HG03066 (cell line): ENCODE results near the gene HLA-DMB.

Source experiments
- ATAC-seq: cut with Tn5 transposase; IDR thresholded peaks from one replicate; pipeline ENCODE4 v1.9.1; 2021; ENCODE audit warnings: low read depth; ENCODE audit not compliant: unreplicated experiment

The HLA-DMB gene

DNA sequence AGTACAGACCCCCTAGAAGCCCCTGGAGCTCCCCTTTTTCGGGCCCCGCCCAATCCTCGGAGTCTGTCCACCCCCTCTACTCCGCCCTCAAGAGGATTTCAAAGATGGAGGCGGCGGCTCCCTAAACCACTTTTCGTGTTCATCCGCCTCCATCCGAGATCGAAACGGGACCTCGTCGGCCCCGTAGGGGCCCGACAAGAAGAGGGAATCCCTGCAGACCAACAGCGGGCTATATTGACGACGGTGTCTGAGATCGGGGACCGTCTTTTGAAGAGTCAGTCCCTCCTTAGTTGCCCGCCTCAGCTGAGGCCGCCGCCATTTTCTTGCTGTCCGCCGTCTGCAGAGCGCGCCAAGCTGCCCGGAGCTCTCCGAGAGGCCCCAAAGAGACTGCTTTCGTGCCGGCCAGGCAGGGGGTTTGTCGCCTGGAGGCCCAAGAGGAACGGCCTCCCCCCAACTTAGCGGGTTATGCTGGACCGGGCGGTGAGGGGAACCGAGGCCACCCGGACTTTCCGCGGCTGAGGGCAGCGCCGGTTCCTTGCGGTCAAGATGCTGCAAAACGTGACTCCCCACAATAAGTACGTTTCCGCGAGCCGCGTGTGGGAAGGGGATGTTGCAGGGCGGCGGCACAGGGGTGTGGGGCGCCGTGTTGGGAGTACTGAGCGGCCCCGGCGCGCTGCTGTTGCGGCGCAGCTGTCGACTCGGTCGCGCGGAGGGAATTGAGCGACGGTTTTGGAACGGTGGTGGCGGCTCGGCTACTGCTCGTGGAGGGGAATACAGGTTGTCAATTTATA, 31.7 kb upstream of the HLA-DMB start:
- no peak for ATAC-seq

DNA sequence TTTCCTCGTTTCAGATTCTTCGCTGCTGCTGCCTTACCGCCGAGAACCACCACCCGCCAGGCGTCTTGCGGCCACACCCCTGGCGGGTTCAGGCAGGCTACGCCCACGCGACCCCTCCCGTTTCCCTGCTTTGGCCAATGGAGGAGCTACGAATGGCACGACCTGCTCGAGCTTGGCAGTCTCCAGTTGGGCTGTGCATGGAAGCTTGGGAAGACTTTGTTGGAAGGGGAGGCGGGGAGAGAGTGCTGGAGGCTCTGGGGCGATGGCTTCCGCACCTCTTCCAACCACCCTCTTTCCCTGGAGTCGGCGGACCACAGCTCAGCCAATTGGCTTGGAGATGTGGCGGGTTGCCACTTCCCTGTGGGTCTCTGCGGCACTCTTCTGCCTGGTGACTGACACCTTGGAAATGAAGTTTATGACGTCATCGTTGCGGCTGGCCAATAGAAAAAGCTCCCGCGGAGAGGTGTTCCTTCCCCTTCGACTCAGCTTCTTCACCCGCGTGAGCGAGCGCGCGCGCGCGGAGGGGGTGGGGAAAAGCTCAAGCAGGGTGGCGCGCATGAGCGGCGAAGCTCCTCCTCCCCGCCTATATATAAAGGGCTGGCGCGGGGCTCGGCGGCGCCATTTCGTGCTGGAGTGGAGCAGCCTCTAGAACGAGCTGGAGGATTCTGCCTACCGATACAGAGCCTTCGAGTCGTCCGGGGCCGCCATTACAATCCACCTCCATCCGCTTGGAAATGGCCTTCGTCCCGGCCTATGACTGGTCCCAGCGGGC, 30.9 kb upstream of the HLA-DMB start:
- peak; percentile 46 for ATAC-seq

DNA sequence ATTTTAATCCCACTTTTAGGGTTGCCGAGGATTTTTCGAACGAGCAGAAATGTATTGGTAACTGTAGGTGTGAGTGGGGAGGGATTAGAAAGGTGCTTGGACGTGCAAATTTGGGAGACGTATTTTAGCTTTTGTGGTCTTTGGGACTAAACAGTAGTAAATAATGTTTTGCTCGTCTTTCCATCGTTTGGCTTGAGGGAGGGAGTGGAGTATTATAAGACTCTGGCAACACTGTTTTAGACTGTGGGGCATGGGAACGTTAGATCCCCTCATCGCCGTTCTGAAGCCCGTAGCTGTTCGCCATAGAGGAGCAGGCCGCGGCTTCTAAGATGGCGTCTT, 30.4 kb upstream of the HLA-DMB start:
- no peak for ATAC-seq

GRCh38 chr6:32970413-32971241, 29.8 kb upstream of the HLA-DMB start:
- no peak for ATAC-seq

DNA sequence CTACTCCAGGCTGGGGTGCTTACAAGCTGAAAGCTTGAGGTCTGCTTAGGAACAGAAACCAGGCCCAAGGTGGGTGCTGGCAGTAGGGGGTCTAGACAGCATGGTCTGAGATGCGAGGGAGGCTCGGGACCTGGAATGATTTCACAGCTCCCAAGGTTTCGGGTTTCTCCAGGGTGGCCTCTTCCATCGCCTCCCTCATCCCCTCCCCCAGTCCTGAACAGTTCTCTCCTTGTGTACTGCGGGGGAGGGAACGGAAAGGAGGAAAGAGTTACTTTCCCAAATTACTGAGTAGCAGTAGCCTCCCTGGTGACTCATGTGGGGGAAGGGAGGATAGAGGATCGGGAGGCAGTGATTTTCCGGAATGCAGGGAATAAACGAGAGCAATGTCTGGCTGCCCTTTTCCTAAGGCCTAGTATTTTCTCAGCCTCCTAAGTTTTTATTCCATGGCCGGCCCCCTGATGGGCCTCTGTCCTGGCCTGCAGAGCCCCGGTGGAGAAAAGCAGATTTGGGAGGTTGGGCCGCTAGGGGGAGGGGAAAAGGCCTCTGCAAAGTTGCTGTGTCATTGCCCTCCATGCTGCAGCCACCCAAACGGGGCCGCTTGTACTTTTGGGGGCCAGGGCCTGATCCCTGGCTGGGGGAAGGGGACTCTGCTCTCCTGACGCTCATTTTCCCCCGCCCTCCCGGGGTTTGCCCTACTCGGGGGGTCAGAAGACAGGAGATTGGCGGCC, 29.0 kb upstream of the HLA-DMB start:
- no peak for ATAC-seq

GRCh38 chr6:32968867-32969684, 28.2 kb upstream of the HLA-DMB start:
- no peak for ATAC-seq

DNA sequence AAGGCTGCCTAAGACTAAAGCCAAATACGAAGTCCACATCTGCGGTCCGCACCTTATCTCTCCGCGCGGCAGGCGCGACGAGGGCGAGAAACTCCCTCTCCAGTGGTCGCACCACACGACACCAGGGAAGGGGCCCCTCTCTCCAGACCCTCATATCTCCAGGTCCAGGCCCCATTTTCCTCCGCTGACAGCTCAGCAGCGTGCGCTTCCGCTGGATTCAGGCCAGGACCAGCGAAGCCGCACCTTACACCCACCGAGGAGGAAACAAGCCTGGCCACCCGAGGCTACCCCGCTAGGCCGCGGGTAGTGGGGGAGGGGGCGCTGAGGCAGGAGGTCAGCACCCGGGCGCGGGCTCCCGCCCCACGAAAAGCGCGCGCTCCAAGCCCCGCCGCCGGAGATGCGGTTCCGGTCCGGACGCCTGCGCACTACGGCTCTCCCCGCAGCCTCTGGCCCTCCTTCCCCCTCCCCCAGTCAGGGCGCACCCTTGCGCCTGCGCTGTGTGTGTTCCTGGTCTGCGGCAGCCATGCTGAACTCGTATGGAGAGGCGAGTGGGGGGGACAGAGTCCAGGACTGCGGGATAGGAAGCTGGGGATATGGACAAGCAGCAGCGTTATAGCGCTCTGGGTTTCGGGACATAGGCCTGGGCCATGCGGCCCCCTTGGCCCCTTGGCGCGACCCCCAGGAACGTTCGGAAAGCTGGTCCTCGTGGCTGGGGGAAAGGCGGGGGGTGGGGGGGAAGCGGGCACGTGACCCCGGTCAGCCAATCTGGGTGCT, 27.5 kb upstream of the HLA-DMB start, which contains the start of gene BRD2:
BRD2 (plus strand) TSS at position 502 of the 774 bp plus-strand sequence. CDS start 4,305 bp downstream, outside the sequence.
- peak; percentile 26 for ATAC-seq

DNA sequence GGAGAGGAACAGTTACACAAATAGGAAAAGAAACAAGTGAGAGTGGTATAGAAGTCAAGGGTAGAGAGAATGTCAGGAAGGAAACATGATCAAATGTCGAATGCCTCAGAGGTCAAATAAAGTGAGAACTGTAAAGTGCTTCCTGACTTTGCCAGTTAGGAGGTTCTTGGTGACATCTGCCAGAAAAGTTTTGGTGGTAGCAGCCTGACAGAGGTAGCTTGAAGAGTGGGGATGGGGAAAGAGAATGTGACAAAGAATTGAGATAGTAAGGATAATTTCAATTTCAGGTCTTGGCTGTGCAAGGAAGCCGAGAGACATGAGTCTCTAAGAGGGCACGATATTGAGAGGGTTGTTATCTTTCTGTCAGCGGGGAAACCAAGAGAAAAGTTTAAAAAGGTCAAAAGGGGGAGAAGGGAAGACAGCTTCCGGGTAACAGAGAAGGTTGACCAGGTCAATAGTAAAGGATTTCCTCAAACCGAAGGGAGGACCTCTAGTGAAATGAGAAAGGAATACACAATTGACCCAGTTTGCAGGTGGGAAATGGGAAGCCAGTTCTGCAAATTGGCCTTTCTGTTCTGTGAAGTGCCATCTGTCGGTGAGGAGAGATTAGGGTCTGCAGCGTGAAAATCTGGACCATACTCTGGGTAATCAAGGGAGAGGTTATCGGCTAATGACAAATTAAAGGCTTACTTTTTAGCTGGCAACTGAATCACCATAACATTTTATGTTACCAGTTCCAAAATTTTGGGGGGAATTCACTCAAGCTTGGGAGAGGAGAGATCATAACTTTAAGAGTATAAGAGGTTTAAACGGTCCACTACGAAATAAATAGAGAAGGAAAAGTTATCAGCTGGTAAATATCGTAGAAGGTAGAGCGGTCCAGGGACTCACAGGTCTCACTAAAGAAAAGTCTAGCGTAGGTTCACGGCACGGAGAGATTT, 26.6 kb upstream of the HLA-DMB start:
- no peak for ATAC-seq

DNA sequence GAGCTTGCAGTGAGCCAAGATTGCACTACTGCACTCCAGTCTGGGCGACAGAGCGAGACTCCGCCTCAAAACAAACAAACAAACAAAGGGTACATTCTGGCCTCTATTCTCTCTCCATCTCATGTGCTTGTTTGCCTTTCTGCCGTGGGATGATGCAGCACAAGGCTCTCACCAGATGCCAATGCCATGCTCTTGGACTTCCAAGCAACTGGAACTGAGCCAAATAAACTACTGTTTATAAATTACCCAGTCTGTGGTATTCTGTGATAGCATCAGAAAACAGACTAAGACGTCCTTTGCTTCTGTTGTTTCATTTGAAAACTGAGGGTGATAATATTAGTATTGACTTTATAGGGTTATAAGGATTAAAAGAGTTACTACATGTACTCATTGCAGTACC, 23.9 kb upstream of the HLA-DMB start:
- ATAC-seq: no peak

DNA sequence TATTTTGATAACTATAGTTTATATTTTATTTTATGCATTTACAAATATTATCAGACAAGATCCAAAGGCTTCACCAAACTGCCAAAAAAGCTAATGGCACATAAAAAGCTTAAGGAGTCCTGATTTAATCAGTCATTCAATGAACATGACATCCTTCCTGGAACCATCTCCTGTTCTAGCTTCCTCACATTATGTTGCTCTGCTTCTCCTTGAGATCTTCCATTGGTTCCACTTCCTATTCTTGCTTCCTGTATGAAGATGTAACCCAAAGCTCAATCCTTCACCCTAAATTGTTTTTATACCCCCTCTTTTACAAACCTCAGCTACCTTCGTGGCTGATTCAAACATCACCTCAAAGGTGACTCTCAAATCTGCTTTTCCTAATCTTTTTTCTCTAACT, 23.0 kb upstream of the HLA-DMB start:
- ATAC-seq: no peak

- no peak for ATAC-seq
These were observed 21.5 kb upstream of the HLA-DMB start for GRCh38 chr6:32962213-32962826.

- ATAC-seq: no peak
These were observed 19.7 kb upstream of the HLA-DMB start for GRCh38 chr6:32960563-32960962.

- no peak for ATAC-seq
These were observed 15.3 kb upstream of the HLA-DMB start for GRCh38 chr6:32956176-32956575.

DNA sequence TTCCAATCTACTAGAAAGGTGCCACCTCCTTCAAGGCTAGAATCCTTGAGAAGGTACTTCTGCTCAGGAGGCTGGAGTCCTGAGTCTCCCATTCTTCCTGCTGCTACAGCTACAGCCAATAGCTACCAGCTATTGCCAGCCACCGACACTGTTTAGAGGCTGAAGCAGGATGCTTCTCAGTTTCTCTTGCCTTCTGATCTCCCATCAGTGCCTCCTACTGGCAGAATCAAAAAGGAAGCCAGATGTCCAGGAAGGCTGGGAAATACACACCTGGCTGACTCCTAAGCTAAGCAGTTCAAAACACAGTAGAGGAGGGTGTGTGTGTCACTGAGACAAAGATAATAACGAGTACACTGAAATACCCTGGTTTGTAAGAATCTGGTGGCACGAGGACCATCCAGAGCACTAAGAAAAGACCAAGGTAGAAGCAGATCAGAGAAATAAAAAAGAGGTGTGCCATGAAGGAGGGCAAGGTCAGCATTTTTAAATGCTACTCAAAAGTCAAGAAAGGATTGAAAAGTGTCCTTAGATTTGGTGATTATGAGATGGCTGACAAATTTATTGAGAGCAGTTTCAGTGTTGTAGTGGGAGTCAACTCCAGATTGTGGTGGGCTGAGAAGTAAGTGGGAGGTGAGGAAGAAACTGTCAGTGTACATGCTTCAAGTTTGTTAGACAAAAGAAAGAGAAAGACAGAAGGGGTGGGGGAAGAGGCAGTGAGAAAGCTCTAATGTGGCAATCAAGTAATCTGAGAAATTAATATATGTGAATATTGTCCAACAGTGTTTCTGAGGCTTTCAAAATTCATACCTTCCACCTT, 14.4 kb upstream of the HLA-DMB start:
- ATAC-seq: no peak

GRCh38 chr6:32954267-32954666, 13.4 kb upstream of the HLA-DMB start:
- ATAC-seq: no peak

DNA sequence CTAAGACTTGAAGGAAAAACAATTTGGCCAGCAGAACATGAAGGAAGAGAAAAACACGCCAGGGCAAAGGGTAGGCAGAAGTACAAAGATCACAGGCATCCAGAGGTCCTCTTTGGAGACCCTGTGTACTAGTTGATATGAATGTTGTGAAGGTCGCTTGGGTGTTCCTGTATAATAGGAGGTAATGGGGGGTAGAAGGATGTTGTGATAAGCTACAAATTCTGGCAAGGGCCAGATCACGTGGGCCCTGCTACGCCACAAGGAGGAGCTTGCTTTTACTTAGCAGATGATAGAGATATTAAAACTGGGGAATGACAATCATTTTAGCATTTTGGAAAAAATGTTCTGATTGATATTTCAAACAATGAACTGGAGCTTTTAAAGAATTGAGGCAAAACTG, 12.9 kb upstream of the HLA-DMB start:
- ATAC-seq: no peak
